Naive thymus-derived CD4-positive, alpha-beta T cell (primary cell): ENCODE data around the gene ARMCX2. TPM values are rescaled to one million over a fixed set of nuclear protein-coding genes. Genes with fewer than 3 reads are reported as not detected.

Experiments used
- ATAC-seq: fragments of 150-1000 bp; cut with Tn5 transposase; 2 replicates; pipeline ENCODE4 v1.10.0; 2021; ENCODE audit warnings: mild to moderate bottlenecking, moderate library complexity
- CTCF ChIA-PET: fragments of 350-600 bp; sonication (Branson Sonifier 250); formaldehyde crosslinking; loops from one replicate; lab custom pipeline; 2021; ENCODE audit warnings: antibody characterized with exemption; lab: Charles Lee
- POLR2A ChIA-PET: fragments of 350-600 bp; sonication (Branson Sonifier 250); formaldehyde crosslinking; loops from one replicate; lab custom pipeline; 2021; ENCODE audit warnings: antibody characterized with exemption, inconsistent platforms; lab: Charles Lee
- DNase-seq, 9 donors: peaks; one replicate each; pipeline versions ENCODE4 v3.0.0 to v3.0.0-alpha.2; 2020 to 2022; ENCODE audit warnings: mixed read lengths in 1 of 9
- H3K27ac ChIP-seq: one replicate; pipeline ENCODE4 v1.7.0; 2013; ENCODE audit warnings: mild to moderate bottlenecking, low read depth, low read length, moderate library complexity
- H3K27me3 ChIP-seq, 2 donors: one replicate each; pipeline ENCODE4 v1.7.0; 2013; ENCODE audit warnings: low read length in 2 of 2, mild to moderate bottlenecking in 2 of 2, moderate library complexity in 2 of 2; ENCODE audit not compliant: control insufficient read depth in 2 of 2, insufficient read depth in 2 of 2
- H3K36me3 ChIP-seq, 3 experiments: 1 replicate in 2 of 3; 2 replicates in 1 of 3; pipeline ENCODE4 v1.7.0; 2013; ENCODE audit warnings: low read length in 3 of 3, mild to moderate bottlenecking in 3 of 3, moderate library complexity in 1 of 3; ENCODE audit not compliant: insufficient read depth in 3 of 3, control insufficient read depth in 2 of 3
- H3K4me1 ChIP-seq, 2 donors: one replicate each; pipeline ENCODE4 v1.7.0; 2013; ENCODE audit warnings: low read length in 2 of 2, mild to moderate bottlenecking in 2 of 2, moderate library complexity in 1 of 2; ENCODE audit not compliant: control insufficient read depth in 2 of 2, insufficient read depth in 2 of 2
- H3K4me3 ChIP-seq: 2 replicates; pipeline ENCODE4 v1.7.0; 2013; ENCODE audit warnings: mild to moderate bottlenecking, low read length
- H3K9me3 ChIP-seq, 3 experiments: 1 replicate in 2 of 3; 2 replicates in 1 of 3; pipeline ENCODE4 v1.7.0; 2013; ENCODE audit warnings: low read length in 3 of 3; ENCODE audit not compliant: control insufficient read depth in 2 of 3
- H3K27ac Mint-ChIP-seq, 9 donors: one replicate each; pipeline ENCODE4 v1.8.0; 2020 to 2022; ENCODE audit warnings: mixed read lengths in 9 of 9, mild to moderate bottlenecking in 8 of 9, moderate library complexity in 5 of 9, inconsistent platforms in 2 of 9
- H3K27me3 Mint-ChIP-seq, 5 donors: one replicate each; pipeline ENCODE4 v1.8.0; 2021 to 2022; ENCODE audit warnings: mixed read lengths in 5 of 5, mild to moderate bottlenecking in 1 of 5
- H3K36me3 Mint-ChIP-seq, 5 donors: one replicate each; pipeline ENCODE4 v1.8.0; 2020 to 2022; ENCODE audit warnings: mixed read lengths in 5 of 5, mild to moderate bottlenecking in 3 of 5, inconsistent platforms in 1 of 5
- H3K4me1 Mint-ChIP-seq, 7 donors: one replicate each; pipeline ENCODE4 v1.8.0; 2020 to 2022; ENCODE audit warnings: mixed read lengths in 7 of 7, mild to moderate bottlenecking in 3 of 7, inconsistent platforms in 1 of 7
- H3K4me3 Mint-ChIP-seq, 10 donors: one replicate each; pipeline ENCODE4 v1.8.0; 2020 to 2022; ENCODE audit warnings: mild to moderate bottlenecking in 10 of 10, mixed read lengths in 10 of 10, moderate library complexity in 6 of 10, inconsistent platforms in 2 of 10
- H3K9me3 Mint-ChIP-seq, 11 donors: one replicate each; pipeline ENCODE4 v1.8.0; 2020 to 2022; ENCODE audit warnings: mixed read lengths in 11 of 11, mild to moderate bottlenecking in 4 of 11, inconsistent platforms in 1 of 11, moderate library complexity in 1 of 11
- intact Hi-C, 2 donors: fragments of 100-400 bp; cut with micrococcal nuclease; formaldehyde crosslinking; loops; one replicate each; pipeline ENCODE4 v1.15.1; 2023
- polyA plus RNA-seq, 2 donors: library from polyadenylated mRNA; unstranded; fragments of 300-500 nt; fragmentation: Illumina TruSeq; gene quantifications; one replicate each; pipeline ENCODE4 v1.2.3, GENCODE V29; 2021
- total RNA-seq, 6 experiments: library from RNA in 5 of 6; stranded (reverse) in 5 of 6; gene quantifications; 1 replicate in 5 of 6; 2 replicates in 1 of 6; pipeline ENCODE4 v1.2.3 and lab custom pipeline; 2021 to 2026

Gene ARMCX2
- total and polyA plus RNA-seq, 7 experiments from 2014 or later: 2.8 to 17.8 (median 4.0) TPM

DNA sequence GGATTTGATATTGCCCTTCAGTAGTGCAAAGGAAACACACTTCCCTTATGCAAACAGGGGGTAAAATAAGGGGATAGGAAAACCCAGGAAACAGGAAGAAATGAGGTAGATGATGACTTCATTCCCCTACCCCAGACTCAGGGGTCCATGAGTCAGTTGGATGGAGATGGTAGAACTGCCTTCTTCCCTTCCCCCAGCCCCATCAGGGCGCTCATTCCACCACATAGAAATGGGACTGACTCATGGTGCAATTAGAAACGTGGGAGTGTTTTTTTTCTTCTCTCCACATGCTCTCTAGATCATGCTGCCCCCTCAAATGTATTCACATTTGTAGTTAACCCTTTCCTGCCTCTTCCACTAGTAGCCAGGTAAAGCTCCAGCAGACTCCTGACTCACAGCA is 23.1 kb upstream of the ARMCX2 start:
- no peak overlapping the region for H3K27ac ChIP-seq
- peaks cover 0 to 2% (median 0%) of the 10 kb centered on the region in 7 donors for H3K4me1 Mint-ChIP-seq

DNA sequence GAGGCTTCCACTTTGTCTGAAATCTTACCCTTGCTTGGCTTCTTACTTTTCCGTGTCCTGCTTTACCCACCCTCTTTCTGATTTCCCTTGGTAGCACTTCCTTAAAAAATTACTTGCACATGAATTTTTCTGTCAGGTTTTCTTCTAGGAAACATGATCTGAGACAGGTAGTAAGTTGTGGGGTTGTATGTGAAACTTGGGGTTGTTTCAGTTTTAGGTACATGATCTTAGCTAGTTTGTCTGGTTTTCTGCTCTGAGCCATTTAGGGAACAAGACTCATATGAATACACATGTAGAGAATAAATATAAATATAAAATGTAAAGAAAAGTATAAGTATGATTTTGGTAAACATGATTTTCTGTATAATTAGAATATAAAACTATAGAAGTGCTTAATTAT is 17.4 kb upstream of the ARMCX2 start:
- no peak overlapping the region for H3K27ac Mint-ChIP-seq
- H3K9me3 ChIP-seq: no peaks in the 10 kb centered on the region
- no peaks in the 10 kb centered on the region for H3K4me1 ChIP-seq
- H3K9me3 Mint-ChIP-seq: peaks cover 0 to 2% (median 0%) of the 10 kb centered on the region in 11 donors
- no peaks in the 10 kb centered on the region for H3K36me3 Mint-ChIP-seq
- ATAC-seq (no peak), DNase-seq (no peak)
- H3K4me3 Mint-ChIP-seq: no peak overlapping the region
- intact Hi-C loops: no loop called here
- H3K27me3 ChIP-seq: peaks cover 0 to 2% of the 10 kb centered on the region in 2 donors
- POLR2A ChIA-PET: no interaction called here
- H3K4me1 Mint-ChIP-seq: no peaks in the 10 kb centered on the region
- H3K27me3 Mint-ChIP-seq: peaks cover 0 to 18% (median 12%) of the 10 kb centered on the region in 5 donors
- H3K4me3 ChIP-seq: no peak overlapping the region
- CTCF ChIA-PET: no interaction called here
- no peak overlapping the region for H3K27ac ChIP-seq
- H3K36me3 ChIP-seq: no peaks in the 10 kb centered on the region

More for the DNA sequence above, 23.1 kb upstream of the ARMCX2 start:
- no peak for DNase-seq
- no peaks in the 10 kb centered on the region for H3K36me3 ChIP-seq
- ChIA-PET POLR2A (no interaction called here), CTCF (no interaction called here)
- H3K27ac Mint-ChIP-seq: no peak overlapping the region
- H3K9me3 ChIP-seq: no peaks in the 10 kb centered on the region
- H3K4me1 ChIP-seq: no peaks in the 10 kb centered on the region
- no peak for ATAC-seq
- peaks cover 0 to 2% (median 0%) of the 10 kb centered on the region in 11 donors for H3K9me3 Mint-ChIP-seq
- peaks cover 0 to 10% (median 3%) of the 10 kb centered on the region in 5 donors for H3K27me3 Mint-ChIP-seq
- H3K4me3 ChIP-seq: no peak overlapping the region
- no peak overlapping the region for H3K4me3 Mint-ChIP-seq
- intact Hi-C loops: no loop called here
- H3K36me3 Mint-ChIP-seq: no peaks in the 10 kb centered on the region
- H3K27me3 ChIP-seq: peaks cover 0 to 2% of the 10 kb centered on the region in 2 donors

DNA sequence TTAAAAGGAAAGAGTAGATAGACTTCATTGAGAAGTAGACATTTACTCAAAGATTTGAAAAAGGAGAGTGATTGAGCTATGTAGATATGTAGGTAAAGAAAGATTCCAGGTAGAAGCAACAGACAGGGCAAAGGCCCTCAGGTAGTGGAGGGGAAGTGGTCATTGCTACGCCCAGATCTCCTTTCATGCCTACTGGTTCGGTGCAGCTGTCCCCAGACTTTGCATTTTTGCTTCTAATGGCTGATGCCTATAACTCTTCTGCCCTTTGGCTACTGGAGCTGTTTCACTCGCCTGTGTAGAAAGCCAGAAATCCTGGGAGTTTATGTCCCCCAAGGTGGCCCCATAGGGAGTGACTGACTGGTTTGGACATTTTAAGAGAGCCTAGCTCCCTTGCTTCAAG is 16.9 kb upstream of the ARMCX2 start:
- Histone ChIP-seq H3K27me3 (peaks cover 0 to 2% of the 10 kb centered on the region in 2 donors), H3K36me3 (no peaks in the 10 kb centered on the region), H3K4me3 (no peak overlapping the region), H3K9me3 (no peaks in the 10 kb centered on the region), H3K4me1 (no peaks in the 10 kb centered on the region), H3K27ac (no peak overlapping the region)
- Mint-ChIP-seq H3K27me3 (peaks cover 0 to 18% (median 12%) of the 10 kb centered on the region in 5 donors), H3K4me3 (no peak overlapping the region), H3K36me3 (no peaks in the 10 kb centered on the region), H3K4me1 (no peaks in the 10 kb centered on the region), H3K9me3 (peaks cover 0 to 2% (median 0%) of the 10 kb centered on the region in 11 donors), H3K27ac (no peak overlapping the region)
- ChIA-PET POLR2A (no interaction called here), CTCF (no interaction called here)
- ATAC-seq: no peak
- intact Hi-C loops: no loop called here
- DNase-seq: no peak

DNA sequence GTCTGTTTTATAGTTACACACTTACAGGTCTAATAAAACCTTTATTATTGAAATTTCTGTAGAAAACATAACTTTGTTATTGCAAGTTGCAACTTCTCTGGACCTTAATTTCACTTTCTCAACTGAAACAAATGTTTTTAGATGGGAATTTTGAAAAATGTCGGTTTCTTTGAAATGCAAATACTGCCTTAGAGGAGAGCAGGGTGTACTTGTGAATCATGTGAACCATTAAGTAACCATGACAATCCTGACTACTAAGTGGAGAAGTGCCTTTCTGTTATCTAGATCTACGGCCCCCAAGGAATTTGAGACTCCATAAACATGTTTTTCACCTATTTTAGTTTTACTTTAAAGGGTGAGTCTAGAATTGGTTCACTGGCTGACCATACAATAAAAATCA is 8.5 kb upstream of the ARMCX2 start:
- Histone ChIP-seq H3K27me3 (no peaks in the 10 kb centered on the region), H3K4me3 (no peak overlapping the region), H3K27ac (no peak overlapping the region), H3K9me3 (no peaks in the 10 kb centered on the region), H3K36me3 (no peaks in the 10 kb centered on the region), H3K4me1 (no peaks in the 10 kb centered on the region)
- peaks cover 0 to 3% (median 0%) of the 10 kb centered on the region in 11 donors for H3K9me3 Mint-ChIP-seq
- no peak overlapping the region for H3K4me3 Mint-ChIP-seq
- ATAC-seq: no peak
- ChIA-PET CTCF (no interaction called here), POLR2A (no interaction called here)
- no peak overlapping the region for H3K27ac Mint-ChIP-seq
- H3K36me3 Mint-ChIP-seq: no peaks in the 10 kb centered on the region
- intact Hi-C loops: no loop called here
- peaks cover 0 to 3% (median 0%) of the 10 kb centered on the region in 7 donors for H3K4me1 Mint-ChIP-seq
- peaks cover 0 to 11% (median 0%) of the 10 kb centered on the region in 5 donors for H3K27me3 Mint-ChIP-seq
- DNase-seq: no peak

DNA sequence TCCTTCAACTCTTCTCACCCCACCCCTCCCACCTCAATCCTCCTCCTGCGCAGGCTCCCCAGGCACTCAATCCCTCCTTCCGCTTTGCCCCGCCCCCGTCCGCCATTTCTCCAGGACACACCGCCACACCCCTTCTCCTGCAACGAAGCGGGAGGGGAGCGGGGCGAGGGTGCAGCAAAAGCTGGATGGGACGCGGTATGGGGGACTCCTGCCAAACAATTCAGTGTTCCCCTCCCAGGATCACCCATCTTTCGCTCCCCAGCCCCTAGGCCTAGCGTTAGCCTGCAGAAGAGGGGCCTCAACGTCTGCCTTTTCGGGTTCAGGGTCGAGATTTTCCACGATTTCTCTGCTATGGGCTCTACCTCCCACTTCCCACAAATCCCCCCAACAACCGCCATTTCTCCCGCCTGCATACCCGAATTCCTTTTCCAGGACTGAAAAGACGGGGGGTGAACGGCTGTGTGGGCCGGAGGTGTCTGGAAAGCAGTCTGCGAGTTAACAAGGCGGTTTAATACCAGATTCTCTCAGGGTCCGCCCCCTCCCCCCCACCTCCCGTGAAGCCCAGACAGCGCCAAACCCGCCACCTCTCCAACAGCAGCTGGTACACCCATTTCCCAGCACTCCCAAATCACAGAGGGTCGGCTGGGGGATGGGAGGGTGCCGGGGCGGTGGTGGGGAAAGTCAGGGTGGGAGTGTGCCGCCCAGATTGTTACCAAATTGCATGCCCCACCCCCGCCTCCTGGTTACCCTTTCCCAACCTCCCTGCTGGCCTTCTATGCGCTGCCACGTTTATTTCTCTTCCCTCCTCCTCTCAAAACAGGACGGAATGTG is 774 bp downstream of the ARMCX2 start:
- CTCF ChIA-PET: no interaction called here
- DNase-seq (peak in 8 of 9 donors; percentile 50 to 70 (median 52)), ATAC-seq (peak; percentile 91)
- H3K36me3 Mint-ChIP-seq: no peaks in the 10 kb centered on the region
- H3K27ac ChIP-seq: peak overlapping the region; percentile 73
- intact Hi-C loops: loop anchor here in 1 of 2 donors (1.0 to 10.0 kb wide), 3 partner anchors 136 to 273 kb away; partner anchors contain the start of genes HNRNPH2 and ZMAT1
- POLR2A ChIA-PET: no interaction called here
- H3K4me1 Mint-ChIP-seq: peaks cover 8 to 26% (median 14%) of the 10 kb centered on the region in 7 donors
- H3K9me3 ChIP-seq: no peaks in the 10 kb centered on the region
- no peaks in the 10 kb centered on the region for H3K4me1 ChIP-seq
- no peaks in the 10 kb centered on the region for H3K36me3 ChIP-seq
- H3K9me3 Mint-ChIP-seq: peaks cover 0 to 3% (median 0%) of the 10 kb centered on the region in 11 donors
- peak overlapping the region; percentile 80 to 91 (median 88) for H3K4me3 Mint-ChIP-seq
- H3K4me3 ChIP-seq: peak overlapping the region; percentile 61
- no peaks in the 10 kb centered on the region for H3K27me3 ChIP-seq
- peaks cover 0 to 9% (median 0%) of the 10 kb centered on the region in 5 donors for H3K27me3 Mint-ChIP-seq
- H3K27ac Mint-ChIP-seq: peak overlapping the region; percentile 49 to 90 (median 85)

DNA sequence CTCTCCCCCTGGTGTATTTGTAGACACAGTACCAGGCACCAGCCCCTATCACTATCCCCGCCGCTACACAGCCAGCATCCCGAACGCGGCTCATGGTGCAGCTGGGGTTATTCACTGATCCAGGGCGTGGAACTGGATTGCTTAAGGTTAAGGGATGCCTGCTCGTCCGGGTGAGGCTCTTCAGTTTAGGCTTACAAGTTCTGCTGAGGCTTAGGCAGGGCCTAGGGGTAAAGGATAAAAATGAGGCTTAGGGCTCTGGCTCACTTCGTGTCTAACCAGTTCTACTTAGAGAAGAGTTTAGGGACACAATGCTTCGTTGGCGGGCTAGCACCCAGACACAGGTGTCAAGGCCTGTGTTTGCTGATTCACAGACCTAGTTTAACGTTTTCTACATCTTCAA is 2.2 kb downstream of the ARMCX2 start:
- no peak overlapping the region for H3K27ac Mint-ChIP-seq
- H3K36me3 Mint-ChIP-seq: no peaks in the 10 kb centered on the region
- ATAC-seq (no peak), DNase-seq (no peak)
- intact Hi-C loops: loop anchor here in 1 of 2 donors (10.0 kb wide), 1 partner anchor 137 kb away; no protein-coding TSS in a partner anchor
- no peak overlapping the region for H3K27ac ChIP-seq
- H3K4me3 ChIP-seq: no peak overlapping the region
- peaks cover 0 to 3% (median 0%) of the 10 kb centered on the region in 11 donors for H3K9me3 Mint-ChIP-seq
- ChIA-PET CTCF (interaction anchor here (0.6 kb wide), 1 partner anchor 882 kb away, joined by 3 read pairs; no protein-coding TSS in a partner anchor), POLR2A (no interaction called here)
- no peaks in the 10 kb centered on the region for H3K4me1 ChIP-seq
- no peaks in the 10 kb centered on the region for H3K9me3 ChIP-seq
- H3K27me3 Mint-ChIP-seq: peaks cover 0 to 4% (median 0%) of the 10 kb centered on the region in 5 donors
- H3K27me3 ChIP-seq: no peaks in the 10 kb centered on the region
- no peaks in the 10 kb centered on the region for H3K36me3 ChIP-seq
- peak overlapping the region in 4 of 10 donors; percentile 20 to 88 (median 52) for H3K4me3 Mint-ChIP-seq
- peaks cover 8 to 23% (median 14%) of the 10 kb centered on the region in 7 donors for H3K4me1 Mint-ChIP-seq
